ENCODE results near the gene NOXO1.
A peak's percentile ranks its signal among the peaks of the same experiment; 100 is the strongest.
"Not testable (repeated sequence)": the region's sequence is repeated elsewhere in the genome, so short reads cannot be mapped to it uniquely, and the experiment has no call there.

Gene NOXO1

GRCh38 chr16:1940273-1941161 lies 40.8 kb downstream of the NOXO1 start:
- DNase-seq: no peak

DNA sequence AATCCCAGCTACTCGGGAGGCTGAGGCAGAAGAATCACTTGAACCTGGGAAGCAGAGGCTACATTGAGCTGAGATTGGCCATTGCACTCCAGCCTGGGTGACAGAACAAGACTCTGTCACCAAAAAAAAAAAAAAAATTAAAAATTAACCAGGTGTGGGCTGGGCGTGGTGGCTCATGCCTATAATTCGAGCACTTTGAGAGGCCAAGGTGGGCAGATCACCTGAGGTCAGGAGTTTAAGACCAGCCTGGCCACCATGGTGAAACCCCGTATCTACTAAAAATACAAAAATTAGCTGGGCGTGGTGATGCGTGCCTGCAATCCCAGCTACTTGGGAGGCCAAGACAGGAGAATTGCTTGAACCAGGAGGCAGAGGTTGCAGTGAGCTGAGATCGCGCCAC lies 41.4 kb downstream of the NOXO1 start:
- DNase-seq: not testable (repeated sequence)

- no peak for DNase-seq
Observed at GRCh38 chr16:1938910-1939309, 42.4 kb downstream of the NOXO1 start.

DNA sequence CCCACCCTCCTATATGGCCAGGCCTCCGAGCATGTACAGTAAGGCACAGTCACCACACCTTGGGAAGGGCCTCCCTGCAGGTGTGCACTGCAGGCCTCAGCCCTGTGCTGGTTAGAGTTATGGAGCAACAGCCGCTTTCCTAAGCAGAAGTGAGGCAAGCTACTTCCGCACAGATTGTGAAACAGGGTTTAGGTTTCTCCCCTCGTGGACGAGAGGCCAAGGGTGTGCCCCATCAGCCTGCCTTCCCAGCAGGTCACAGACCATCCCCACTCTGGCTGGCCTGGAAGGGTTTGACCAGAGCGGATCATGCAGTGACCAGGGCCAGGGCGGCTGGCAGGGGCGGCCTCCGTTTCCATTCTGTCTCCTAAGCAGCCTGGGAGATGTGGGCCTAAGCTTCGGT lies 43.0 kb downstream of the NOXO1 start:
- peak in 1 of 2 donors; percentile 59 for DNase-seq

DNA sequence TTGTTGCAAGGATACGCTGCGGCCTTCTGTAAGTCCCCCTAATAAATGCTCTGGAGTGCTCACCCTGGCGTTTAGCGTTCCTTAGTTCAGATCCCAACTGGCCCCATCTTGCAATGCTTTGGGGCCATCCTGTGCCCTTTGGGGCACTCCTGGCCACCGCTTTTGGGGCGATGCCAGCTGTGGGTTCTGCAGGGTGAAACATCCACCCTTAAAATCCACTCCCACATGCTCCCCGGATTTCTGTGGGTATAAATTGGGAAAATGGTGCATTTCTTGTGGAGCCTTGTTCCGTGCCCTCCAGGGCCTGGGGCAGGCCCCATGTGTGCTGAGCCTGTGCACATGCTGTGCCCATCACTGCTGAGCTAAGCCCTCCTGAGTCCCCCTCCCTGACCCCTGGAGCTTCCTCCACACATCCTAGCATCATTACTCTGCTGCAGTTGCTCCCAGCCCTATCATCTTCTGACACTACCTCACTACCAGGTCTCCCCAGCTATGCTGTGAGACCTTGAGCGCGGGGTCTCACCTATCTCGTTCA lies 44.3 kb downstream of the NOXO1 start:
- no peak for DNase-seq

GRCh38 chr16:1933097-1933661 lies 48.1 kb downstream of the NOXO1 start:
- no peak for DNase-seq

DNA sequence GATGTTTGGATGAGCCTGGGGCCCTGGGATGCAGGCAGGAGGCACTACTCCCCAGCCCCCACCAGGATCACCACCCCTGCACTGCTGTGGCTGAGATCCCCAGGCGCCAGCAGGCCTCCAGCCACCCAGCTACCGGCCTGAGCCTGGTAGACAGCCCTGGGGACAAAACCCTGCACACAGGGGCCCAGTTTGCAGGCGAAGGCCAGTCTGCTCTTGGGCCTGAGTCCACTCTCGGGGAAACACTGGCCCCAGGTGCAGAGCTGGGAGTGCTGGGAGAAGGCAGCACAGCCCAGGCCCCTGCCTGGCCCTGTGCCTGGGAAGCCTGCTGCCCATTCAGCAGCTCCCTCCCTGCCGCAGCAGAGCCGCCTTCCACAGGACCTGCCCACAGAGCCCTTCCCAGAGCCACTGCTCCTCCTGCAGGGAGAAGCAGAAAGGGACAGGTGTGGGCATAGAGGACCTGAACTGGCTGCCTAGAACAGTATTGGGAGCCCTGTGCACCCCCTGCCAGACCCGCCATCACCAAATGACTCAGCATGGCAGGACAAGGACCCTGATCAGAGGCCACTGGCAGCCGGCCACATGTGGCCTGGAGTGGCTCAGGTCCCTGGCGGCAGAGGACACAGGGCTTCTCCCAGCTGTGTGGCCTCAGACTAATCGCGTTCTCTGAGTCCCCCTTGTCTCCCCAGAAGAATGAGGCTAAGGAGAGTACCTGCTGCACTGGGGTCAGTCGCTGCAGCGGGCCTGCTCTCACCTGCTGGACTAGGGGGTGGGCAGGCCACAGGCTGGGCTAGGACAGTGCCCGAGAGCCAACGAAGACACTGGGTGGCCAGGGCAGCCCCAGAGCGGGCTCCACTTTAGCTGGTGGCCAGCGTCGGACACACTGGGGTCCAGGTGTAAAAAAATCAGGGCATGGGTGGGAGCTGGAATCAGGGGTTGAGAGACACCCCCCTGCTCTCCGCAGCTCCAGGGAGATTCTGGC lies 48.9 kb downstream of the NOXO1 start:
- no peak for DNase-seq

DNA sequence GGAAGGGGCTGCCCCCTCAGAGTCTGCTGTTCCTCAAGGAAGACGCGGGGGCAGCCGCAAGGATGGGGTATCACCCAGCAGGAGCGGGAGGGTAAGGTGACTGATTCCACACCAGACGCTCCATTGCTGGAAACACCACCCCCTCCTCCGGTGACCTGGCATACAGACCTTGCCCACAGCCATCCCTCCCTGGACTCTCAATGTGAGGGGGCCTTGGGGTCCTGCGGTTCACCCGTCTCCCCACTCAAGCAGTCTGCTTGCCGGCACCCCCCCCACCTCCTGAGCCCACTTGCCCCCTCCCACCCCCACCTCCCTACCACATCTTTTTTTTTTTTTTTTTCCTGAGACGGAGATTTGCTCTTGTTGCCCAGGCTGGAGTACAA lies 50.9 kb downstream of the NOXO1 start:
- no peak for DNase-seq

- DNase-seq: peak; percentile 90 to 91
Observed at GRCh38 chr16:1929578-1930337, 51.5 kb downstream of the NOXO1 start.

DNA sequence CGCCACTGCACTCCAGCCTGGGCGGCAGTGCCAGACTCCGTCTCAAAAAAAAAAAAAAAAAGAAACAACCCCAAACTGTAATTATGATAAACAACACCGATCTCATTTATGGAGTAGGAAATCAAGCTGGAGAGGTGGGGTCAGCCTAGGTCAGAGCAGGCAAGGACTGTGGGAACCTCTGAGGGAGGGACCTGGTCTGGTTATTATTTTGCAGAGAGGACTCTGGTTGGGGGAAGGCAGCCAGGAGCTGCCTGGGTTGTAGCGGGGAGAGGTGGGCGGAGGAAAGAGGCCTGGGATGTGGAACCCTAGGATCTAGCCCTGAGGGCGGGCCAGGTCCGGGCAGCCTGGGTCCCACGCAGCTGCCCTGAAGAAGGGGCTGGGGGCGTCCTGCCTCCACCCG lies 52.2 kb downstream of the NOXO1 start:
- no peak for DNase-seq

Measured in CD4-positive, alpha-beta T cell treated with Interleukin-4 for 1 hour (primary cell).